HG03097 (cell line): ENCODE results near the gene ARHGEF10L.

Experiments used
- ATAC-seq: cut with Tn5 transposase; IDR thresholded peaks from one replicate; pipeline ENCODE4 v1.9.1; 2021; ENCODE audit not compliant: unreplicated experiment, low FRiP score

ARHGEF10L gene

GRCh38 chr1:17669866-17670451, 130.5 kb downstream of the ARHGEF10L start:
- ATAC-seq = no peak

- no peak for ATAC-seq
Measured at GRCh38 chr1:17670587-17671313, 131.3 kb downstream of the ARHGEF10L start.

GRCh38 chr1:17671314-17671705, 131.8 kb downstream of the ARHGEF10L start:
- ATAC-seq = no peak

- no peak for ATAC-seq
Measured at GRCh38 chr1:17671741-17672140, 132.2 kb downstream of the ARHGEF10L start.

- ATAC-seq = no peak
Measured at GRCh38 chr1:17672226-17672625, 132.7 kb downstream of the ARHGEF10L start.

GRCh38 chr1:17673329-17674072, 134.0 kb downstream of the ARHGEF10L start:
- ATAC-seq = no peak

- ATAC-seq = no peak
Measured at GRCh38 chr1:17674726-17675500, 135.4 kb downstream of the ARHGEF10L start.

- ATAC-seq = no peak
Measured at GRCh38 chr1:17675744-17676143, 136.2 kb downstream of the ARHGEF10L start.

GRCh38 chr1:17676387-17677060, 137.0 kb downstream of the ARHGEF10L start:
- ATAC-seq = no peak

- no peak for ATAC-seq
Measured at GRCh38 chr1:17678011-17678410, 138.5 kb downstream of the ARHGEF10L start.

- no peak for ATAC-seq
Measured at GRCh38 chr1:17679856-17680255, 140.4 kb downstream of the ARHGEF10L start.

- no peak for ATAC-seq
Measured at GRCh38 chr1:17680308-17680707, 140.8 kb downstream of the ARHGEF10L start.

- no peak for ATAC-seq
Measured at GRCh38 chr1:17682400-17682799, 142.9 kb downstream of the ARHGEF10L start.

- no peak for ATAC-seq
Measured at GRCh38 chr1:17683598-17683997, 144.1 kb downstream of the ARHGEF10L start.

GRCh38 chr1:17684810-17685209, 145.3 kb downstream of the ARHGEF10L start:
- no peak for ATAC-seq

- ATAC-seq = no peak
Measured at GRCh38 chr1:17686258-17686657, 146.8 kb downstream of the ARHGEF10L start.

- no peak for ATAC-seq
Measured at GRCh38 chr1:17687145-17687544, 147.6 kb downstream of the ARHGEF10L start.

GRCh38 chr1:17688217-17688810, 148.8 kb downstream of the ARHGEF10L start:
- no peak for ATAC-seq

- no peak for ATAC-seq
Measured at GRCh38 chr1:17689011-17689410, 149.5 kb downstream of the ARHGEF10L start.
